Measurements from ENCODE around the gene DNALI1. TPM values are rescaled to one million over a fixed set of nuclear protein-coding genes. Genes with fewer than 3 reads are reported as not detected.

DNALI1 gene
- total RNA-seq, 1 donor from 2014 or later: 36.5 TPM

DNA sequence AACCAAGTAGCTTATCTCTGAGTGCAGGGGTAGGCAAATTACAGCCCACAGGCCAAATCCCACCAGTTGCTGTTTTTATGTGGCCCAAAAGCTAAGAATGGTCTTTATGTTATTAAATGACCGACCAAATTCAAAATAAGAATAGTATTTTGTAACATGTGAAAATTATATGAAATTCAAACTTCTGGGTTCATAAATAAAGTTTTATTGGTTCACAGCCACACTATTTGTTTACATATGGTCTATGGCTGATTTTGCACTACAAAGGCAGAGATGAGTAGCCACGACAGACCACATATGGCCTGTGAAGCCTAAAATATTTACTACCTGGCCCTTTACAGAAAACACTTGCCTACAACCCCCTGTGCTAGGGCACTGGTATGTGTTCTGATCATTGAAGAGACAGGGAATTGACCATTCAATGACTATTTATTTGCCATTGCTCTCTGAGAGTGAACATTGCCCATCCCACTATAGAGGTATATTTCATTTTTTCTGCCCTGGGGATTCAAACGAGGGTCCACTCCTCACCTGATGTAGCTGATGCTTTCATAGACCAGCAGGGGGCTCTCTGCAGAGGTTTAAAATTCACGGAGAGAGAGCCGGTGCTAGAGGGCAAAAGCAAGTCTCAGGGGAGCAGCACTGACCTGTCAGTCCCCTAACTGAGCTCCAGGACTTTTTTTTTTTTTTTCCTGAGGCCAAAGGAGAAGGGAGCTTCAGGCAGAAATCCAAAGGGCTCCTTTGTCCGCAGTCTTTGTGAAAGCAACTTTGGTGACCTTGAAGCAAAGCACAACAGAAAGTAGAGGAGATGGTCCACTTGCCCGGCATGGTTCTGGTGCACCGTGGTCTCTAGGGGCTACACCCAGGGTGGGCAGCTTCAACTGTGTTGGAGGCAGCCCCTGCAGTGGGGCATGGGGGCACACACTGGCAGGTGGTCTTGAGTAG is 46.3 kb downstream of the DNALI1 start:
- H3K9me3 Mint-ChIP-seq: no peaks in the 10 kb centered on the region
- H3K27ac Mint-ChIP-seq: no peak overlapping the region
- no peaks in the 10 kb centered on the region for H3F3A ChIP-seq (ENCODE audit: low read depth)
- no peaks in the 10 kb centered on the region for H3K4me1 ChIP-seq
- no peak overlapping the region for H3K4me3 ChIP-seq
- H3K36me3 Mint-ChIP-seq: no peaks in the 10 kb centered on the region
- H2AFZ ChIP-seq (replicated peaks): no peak overlapping the region
- H3K27me3 Mint-ChIP-seq (ENCODE audit: insufficient read depth, low read depth): peaks cover 14% of the 10 kb centered on the region
- H3K79me2 ChIP-seq (ENCODE audit: low read depth): no peaks in the 10 kb centered on the region
- H3K27ac ChIP-seq: no peak overlapping the region
- TF ChIP-seq EZH2phosphoT487 (IDR thresholded peaks at IDR 0.05) (no peak), EZH2 (IDR thresholded peaks at IDR 0.05) (no peak)
- TF ChIP-seq, protein P1, sequence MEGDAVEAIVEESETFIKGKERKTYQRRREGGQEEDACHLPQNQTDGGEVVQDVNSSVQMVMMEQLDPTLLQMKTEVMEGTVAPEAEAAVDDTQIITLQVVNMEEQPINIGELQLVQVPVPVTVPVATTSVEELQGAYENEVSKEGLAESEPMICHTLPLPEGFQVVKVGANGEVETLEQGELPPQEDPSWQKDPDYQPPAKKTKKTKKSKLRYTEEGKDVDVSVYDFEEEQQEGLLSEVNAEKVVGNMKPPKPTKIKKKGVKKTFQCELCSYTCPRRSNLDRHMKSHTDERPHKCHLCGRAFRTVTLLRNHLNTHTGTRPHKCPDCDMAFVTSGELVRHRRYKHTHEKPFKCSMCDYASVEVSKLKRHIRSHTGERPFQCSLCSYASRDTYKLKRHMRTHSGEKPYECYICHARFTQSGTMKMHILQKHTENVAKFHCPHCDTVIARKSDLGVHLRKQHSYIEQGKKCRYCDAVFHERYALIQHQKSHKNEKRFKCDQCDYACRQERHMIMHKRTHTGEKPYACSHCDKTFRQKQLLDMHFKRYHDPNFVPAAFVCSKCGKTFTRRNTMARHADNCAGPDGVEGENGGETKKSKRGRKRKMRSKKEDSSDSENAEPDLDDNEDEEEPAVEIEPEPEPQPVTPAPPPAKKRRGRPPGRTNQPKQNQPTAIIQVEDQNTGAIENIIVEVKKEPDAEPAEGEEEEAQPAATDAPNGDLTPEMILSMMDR (IDR thresholded peaks at IDR 0.05): peak; percentile 80
- H3K4me2 ChIP-seq: no peak overlapping the region
- H3K27me3 ChIP-seq: peaks cover 89% of the 10 kb centered on the region
- no peaks in the 10 kb centered on the region for H4K20me1 ChIP-seq (ENCODE audit: low read depth)
- peak; percentile 87 for DNase-seq (ENCODE audit: low spot score)
- no peaks in the 10 kb centered on the region for H3K36me3 ChIP-seq
- H3K4me3 Mint-ChIP-seq: peak overlapping the region; percentile 43
- H3K4me1 Mint-ChIP-seq: peaks cover 14% of the 10 kb centered on the region
- no peaks in the 10 kb centered on the region for H3K9me3 ChIP-seq (ENCODE audit: low read depth)
- no peak overlapping the region for H3K9ac ChIP-seq

DNA sequence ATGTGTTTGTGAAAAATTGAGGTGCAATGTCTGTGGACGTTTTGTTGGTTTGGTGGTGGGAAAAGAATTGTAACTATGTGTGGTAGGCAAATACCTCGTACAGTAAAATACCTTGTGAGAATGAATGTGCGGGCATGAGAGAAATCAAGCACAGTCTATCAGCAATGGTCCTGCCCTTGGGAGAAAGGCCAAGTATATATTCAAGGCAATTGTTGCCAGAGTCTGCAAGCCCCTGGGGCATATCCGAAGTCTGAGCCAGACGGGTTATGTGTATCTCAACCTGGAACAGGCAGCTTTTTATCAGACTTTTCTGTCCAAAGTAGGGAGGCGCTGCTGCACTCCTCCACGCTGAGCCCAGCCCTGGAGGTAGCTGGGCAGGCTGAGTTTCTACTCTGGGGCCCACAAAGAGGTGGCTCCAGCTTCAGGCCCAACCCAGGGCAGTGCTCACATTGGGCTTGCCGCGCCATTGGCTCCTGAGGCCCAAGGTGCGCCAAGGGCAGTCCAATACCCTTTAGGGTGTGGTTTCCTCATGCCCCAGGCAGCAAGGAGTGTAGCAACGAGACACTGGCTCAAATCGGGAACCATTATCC is 48.4 kb downstream of the DNALI1 start:
- H4K20me1 ChIP-seq (ENCODE audit: low read depth): no peaks in the 10 kb centered on the region
- H3F3A ChIP-seq (ENCODE audit: low read depth): no peaks in the 10 kb centered on the region
- Mint-ChIP-seq H3K4me1 (peaks cover 12% of the 10 kb centered on the region), H3K27me3 (ENCODE audit: insufficient read depth, low read depth) (peaks cover 12% of the 10 kb centered on the region), H3K36me3 (no peaks in the 10 kb centered on the region), H3K4me3 (no peak overlapping the region), H3K9me3 (no peaks in the 10 kb centered on the region), H3K27ac (peak overlapping the region; percentile 4)
- DNase-seq (ENCODE audit: low spot score): no peak
- H3K27ac ChIP-seq: no peak overlapping the region
- no peaks in the 10 kb centered on the region for H3K36me3 ChIP-seq
- H2AFZ ChIP-seq (replicated peaks): no peak overlapping the region
- H3K4me2 ChIP-seq: no peak overlapping the region
- TF ChIP-seq EZH2 (IDR thresholded peaks at IDR 0.05) (no peak), EZH2phosphoT487 (IDR thresholded peaks at IDR 0.05) (no peak)
- TF ChIP-seq, protein P1 (IDR thresholded peaks at IDR 0.05): no peak
- no peak overlapping the region for H3K9ac ChIP-seq
- no peaks in the 10 kb centered on the region for H3K4me1 ChIP-seq
- no peaks in the 10 kb centered on the region for H3K79me2 ChIP-seq (ENCODE audit: low read depth)
- peaks cover 89% of the 10 kb centered on the region for H3K27me3 ChIP-seq
- H3K9me3 ChIP-seq (ENCODE audit: low read depth): no peaks in the 10 kb centered on the region
- no peak overlapping the region for H3K4me3 ChIP-seq

DNA sequence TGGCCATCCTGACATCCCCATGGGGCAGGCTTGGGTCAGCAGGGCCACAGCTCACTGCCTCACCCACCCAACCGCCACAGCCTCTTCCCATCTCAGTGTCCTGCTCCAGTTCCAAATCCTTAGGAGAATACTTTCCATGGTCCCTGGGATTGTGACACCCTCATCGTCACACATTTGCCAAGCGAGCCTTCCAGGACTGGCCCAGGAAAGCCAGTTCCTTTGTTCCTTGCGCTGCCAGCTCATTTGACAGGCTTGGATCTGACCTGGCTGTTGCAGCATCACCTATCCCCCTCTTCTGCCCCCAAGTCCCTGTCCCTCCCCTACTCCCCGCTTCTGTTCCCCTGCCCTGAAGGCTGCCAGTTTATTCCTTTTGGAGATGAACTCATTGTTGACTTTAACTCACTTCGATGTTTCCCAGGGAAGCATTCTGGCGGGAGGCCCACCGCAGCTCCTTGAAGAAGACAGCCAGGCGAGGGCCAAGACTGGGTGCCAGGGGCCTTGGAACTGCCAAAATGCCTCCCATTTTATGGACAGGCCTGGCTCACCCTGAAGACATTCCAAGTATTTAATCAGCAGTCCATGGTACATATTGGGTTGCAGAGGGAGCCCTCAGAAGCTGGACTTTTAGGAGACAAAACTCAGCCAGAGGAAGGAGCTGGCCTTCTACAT is 49.2 kb downstream of the DNALI1 start:
- no peak overlapping the region for H3K4me3 Mint-ChIP-seq
- peaks cover 12% of the 10 kb centered on the region for H3K4me1 Mint-ChIP-seq
- no peaks in the 10 kb centered on the region for H3K4me1 ChIP-seq
- peak overlapping the region; percentile 68 for H3K27ac Mint-ChIP-seq
- no peak overlapping the region for H2AFZ ChIP-seq (replicated peaks)
- no peak overlapping the region for H3K9ac ChIP-seq
- no peaks in the 10 kb centered on the region for H3K36me3 ChIP-seq
- H3K27ac ChIP-seq: no peak overlapping the region
- H3K27me3 ChIP-seq: peaks cover 88% of the 10 kb centered on the region
- H3K79me2 ChIP-seq (ENCODE audit: low read depth): no peaks in the 10 kb centered on the region
- no peaks in the 10 kb centered on the region for H4K20me1 ChIP-seq (ENCODE audit: low read depth)
- H3K9me3 ChIP-seq (ENCODE audit: low read depth): no peaks in the 10 kb centered on the region
- DNase-seq (ENCODE audit: low spot score): no peak
- no peaks in the 10 kb centered on the region for H3K9me3 Mint-ChIP-seq
- no peaks in the 10 kb centered on the region for H3K36me3 Mint-ChIP-seq
- H3K27me3 Mint-ChIP-seq (ENCODE audit: insufficient read depth, low read depth): peaks cover 10% of the 10 kb centered on the region
- H3K4me2 ChIP-seq: no peak overlapping the region
- no peaks in the 10 kb centered on the region for H3F3A ChIP-seq (ENCODE audit: low read depth)
- H3K4me3 ChIP-seq: no peak overlapping the region
- TF ChIP-seq, protein P1 (IDR thresholded peaks at IDR 0.05): no peak
- no peak for TF ChIP-seq EZH2 (IDR thresholded peaks at IDR 0.05)
- no peak for TF ChIP-seq EZH2phosphoT487 (IDR thresholded peaks at IDR 0.05)

All from neural progenitor cell (in vitro differentiated cells).